ENCODE measurements around the gene DEPDC5. TPM values are rescaled to one million over a fixed set of nuclear protein-coding genes. Genes with fewer than 3 reads are reported as not detected.
"Not testable (repeated sequence)": the region's sequence is repeated elsewhere in the genome, so short reads cannot be mapped to it uniquely, and the experiment has no call there.

The DEPDC5 gene
- polyA plus RNA-seq (2011; rRNA removed) = 9.4 and 14.3 TPM in 2 replicates
- 25.7 and 28.4 TPM in 2 replicates for polyA minus RNA-seq (2011; rRNA and poly(A)+ RNA removed)

DNA sequence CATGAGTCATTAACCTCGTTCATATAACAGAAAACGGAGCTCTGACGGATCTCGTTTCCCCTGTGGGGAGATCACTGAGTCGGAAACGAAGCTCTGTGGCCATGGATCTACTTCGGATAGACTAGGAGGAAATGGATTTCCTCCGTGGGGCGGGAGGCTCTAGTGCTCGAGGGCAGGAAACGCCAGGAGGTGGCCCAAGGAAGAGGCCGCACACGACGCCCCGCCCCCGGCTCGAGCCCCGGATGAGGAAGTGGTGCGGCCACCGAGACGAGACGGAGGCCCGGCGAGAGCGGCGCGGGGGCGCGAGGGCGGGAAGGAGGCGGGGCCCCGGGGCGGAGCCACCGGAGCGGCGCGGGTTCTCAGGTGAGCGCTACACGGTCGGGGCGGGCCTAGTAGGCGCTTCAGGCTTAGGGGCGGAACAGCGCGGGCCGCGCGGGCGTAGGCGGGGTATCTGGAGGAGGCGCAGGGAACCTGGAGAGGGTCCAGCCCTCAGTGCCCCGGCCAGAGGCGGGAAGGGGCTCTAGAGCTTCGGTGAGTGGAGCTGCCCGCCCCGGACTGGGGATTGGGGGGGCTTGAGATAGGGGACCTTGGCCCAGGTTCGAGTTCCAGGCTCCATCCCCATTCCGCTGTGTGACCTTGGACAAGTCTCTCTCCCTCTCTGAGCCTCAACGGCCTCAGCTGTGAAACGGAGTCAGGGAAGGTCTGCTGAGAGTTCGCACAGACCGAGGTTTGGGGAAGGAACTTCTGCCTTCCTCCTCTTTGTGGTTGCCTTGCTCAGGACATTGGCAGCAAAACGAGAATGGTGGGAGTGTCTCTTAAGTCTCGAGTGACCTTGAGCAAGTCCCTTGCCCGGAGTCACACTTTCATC, at the start of gene DEPDC5:
DEPDC5 (plus strand) TSS at position 386 of the 868 bp plus-strand sequence. CDS start 903 bp downstream, outside the sequence.
- DNase-seq (ENCODE audit: low read depth, low spot score) = peak; percentile 68
- Histone ChIP-seq H3K27ac (ENCODE audit: low read depth, low read length) (peak within 1 kb of the TSS; percentile 93), H3K27me3 (ENCODE audit: control insufficient read depth, insufficient read depth, low read length) (no peaks in the 10 kb centered on the region), H3K9me3 (ENCODE audit: control insufficient read depth, insufficient read depth, low read length) (no peaks in the 10 kb centered on the region), H3K4me3 (ENCODE audit: low read depth, low read length) (peak within 1 kb of the TSS; percentile 88)
- TF ChIP-seq, protein P1, sequence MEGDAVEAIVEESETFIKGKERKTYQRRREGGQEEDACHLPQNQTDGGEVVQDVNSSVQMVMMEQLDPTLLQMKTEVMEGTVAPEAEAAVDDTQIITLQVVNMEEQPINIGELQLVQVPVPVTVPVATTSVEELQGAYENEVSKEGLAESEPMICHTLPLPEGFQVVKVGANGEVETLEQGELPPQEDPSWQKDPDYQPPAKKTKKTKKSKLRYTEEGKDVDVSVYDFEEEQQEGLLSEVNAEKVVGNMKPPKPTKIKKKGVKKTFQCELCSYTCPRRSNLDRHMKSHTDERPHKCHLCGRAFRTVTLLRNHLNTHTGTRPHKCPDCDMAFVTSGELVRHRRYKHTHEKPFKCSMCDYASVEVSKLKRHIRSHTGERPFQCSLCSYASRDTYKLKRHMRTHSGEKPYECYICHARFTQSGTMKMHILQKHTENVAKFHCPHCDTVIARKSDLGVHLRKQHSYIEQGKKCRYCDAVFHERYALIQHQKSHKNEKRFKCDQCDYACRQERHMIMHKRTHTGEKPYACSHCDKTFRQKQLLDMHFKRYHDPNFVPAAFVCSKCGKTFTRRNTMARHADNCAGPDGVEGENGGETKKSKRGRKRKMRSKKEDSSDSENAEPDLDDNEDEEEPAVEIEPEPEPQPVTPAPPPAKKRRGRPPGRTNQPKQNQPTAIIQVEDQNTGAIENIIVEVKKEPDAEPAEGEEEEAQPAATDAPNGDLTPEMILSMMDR (IDR thresholded peaks at IDR 0.05; ENCODE audit: low read depth, low read length) = 0 out of 2 replicates have a peak, but pooled peaks have one; percentile 5
- ChIA-PET CTCF (interaction anchor here (1.6 kb wide), 1 partner anchor 88 kb away, joined by 4 read pairs; no protein-coding TSS in a partner anchor), POLR2A (interaction anchor here (0.6 to 0.7 kb wide), 2 partner anchors 10 to 43 kb away, joined by 3 to 5 read pairs; no protein-coding TSS in a partner anchor)

DNA sequence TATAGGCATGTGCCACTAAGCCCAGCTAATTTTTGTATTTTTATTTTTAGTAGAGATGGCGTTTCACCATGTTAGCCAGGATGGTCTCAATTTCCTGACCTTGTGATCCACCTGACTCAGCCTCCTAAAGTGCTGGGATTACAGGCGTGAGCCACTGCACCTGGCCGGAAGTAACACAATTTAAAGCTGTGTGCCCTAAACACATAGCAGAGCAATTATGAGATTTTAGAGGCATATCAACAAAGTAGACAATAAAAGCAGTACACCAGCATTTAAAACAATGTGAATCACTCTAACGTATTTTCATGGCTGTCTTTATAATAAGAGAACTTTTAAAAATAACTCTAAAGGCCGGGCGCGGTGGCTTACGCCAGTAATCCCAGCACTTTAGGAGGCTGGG, 46.3 kb upstream of the DEPDC5 start:
- CTCF ChIA-PET = no interaction called here
- Histone ChIP-seq H3K27ac (ENCODE audit: low read depth, low read length) (no peak overlapping the region), H3K9me3 (ENCODE audit: control insufficient read depth, insufficient read depth, low read length) (no peaks in the 10 kb centered on the region), H3K27me3 (ENCODE audit: control insufficient read depth, insufficient read depth, low read length) (no peaks in the 10 kb centered on the region), H3K4me3 (ENCODE audit: low read depth, low read length) (no peak overlapping the region)
- DNase-seq (ENCODE audit: low read depth, low spot score) = no peak
- TF ChIP-seq, protein P1 (IDR thresholded peaks at IDR 0.05; ENCODE audit: low read depth, low read length) = no peak
- POLR2A ChIA-PET = no interaction called here

DNA sequence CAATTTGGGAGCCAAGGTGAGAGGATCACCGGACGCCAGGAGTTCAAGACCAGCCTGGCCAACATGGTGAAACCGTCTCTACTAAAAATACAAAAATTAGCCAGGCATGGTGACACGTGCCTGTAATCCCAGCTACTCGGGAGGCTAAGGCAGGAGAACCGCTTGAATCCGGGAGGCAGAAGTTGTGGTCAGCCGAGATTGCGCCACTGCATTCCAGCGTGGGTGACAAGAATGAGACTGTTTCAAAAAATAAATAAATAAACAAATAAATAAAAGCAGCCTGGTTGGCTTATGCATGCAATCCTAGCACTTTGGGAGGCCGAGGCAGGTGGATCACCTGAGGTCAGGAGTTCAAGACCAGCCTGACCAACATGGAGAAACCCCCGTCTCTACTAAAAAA, 42.6 kb upstream of the DEPDC5 start:
- H3K27ac ChIP-seq (ENCODE audit: low read depth, low read length); DNase-seq (ENCODE audit: low read depth, low spot score); H3K4me3 ChIP-seq (ENCODE audit: low read depth, low read length); POLR2A ChIA-PET; H3K9me3 ChIP-seq (ENCODE audit: control insufficient read depth, insufficient read depth, low read length); H3K27me3 ChIP-seq (ENCODE audit: control insufficient read depth, insufficient read depth, low read length): not testable (repeated sequence)
- CTCF ChIA-PET = interaction anchor here (0.7 kb wide), 1 partner anchor 259 kb away, joined by 3 read pairs; no protein-coding TSS in a partner anchor

DNA sequence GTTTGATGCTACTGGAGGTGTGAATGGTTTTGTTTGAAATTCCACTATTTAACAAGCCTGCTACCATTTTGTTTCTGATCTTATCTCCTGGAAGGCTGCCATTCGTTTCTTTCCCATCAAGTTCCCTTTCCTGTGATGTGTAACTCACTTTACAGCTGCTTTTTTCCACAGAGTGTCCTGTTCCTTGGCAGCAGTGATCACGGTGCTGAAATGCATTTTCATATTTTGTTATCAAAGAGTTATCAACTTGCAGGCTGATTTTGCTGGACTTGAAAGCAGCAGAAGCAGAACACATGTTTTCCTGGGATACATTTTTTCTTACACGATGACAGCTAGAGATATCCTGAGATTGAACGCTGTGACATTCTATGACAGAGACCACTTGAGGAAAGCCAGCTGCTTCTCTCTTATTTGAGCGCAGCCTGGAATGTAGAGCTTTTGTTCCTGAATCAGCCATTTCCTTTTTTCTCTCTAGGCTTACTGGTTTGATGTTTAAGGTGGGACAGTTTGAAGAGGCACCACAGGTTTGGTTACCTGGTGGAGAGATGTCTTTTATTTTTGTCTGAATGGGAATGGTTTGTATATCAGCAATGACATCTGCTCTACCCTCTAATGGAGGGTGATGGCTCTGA, 38.6 kb upstream of the DEPDC5 start:
- ChIA-PET CTCF (no interaction called here), POLR2A (no interaction called here)
- Histone ChIP-seq H3K9me3 (ENCODE audit: control insufficient read depth, insufficient read depth, low read length) (no peaks in the 10 kb centered on the region), H3K27me3 (ENCODE audit: control insufficient read depth, insufficient read depth, low read length) (no peaks in the 10 kb centered on the region), H3K4me3 (ENCODE audit: low read depth, low read length) (no peak overlapping the region), H3K27ac (ENCODE audit: low read depth, low read length) (no peak overlapping the region)
- TF ChIP-seq, protein P1 (IDR thresholded peaks at IDR 0.05; ENCODE audit: low read depth, low read length) = no peak
- DNase-seq (ENCODE audit: low read depth, low spot score) = no peak

DNA sequence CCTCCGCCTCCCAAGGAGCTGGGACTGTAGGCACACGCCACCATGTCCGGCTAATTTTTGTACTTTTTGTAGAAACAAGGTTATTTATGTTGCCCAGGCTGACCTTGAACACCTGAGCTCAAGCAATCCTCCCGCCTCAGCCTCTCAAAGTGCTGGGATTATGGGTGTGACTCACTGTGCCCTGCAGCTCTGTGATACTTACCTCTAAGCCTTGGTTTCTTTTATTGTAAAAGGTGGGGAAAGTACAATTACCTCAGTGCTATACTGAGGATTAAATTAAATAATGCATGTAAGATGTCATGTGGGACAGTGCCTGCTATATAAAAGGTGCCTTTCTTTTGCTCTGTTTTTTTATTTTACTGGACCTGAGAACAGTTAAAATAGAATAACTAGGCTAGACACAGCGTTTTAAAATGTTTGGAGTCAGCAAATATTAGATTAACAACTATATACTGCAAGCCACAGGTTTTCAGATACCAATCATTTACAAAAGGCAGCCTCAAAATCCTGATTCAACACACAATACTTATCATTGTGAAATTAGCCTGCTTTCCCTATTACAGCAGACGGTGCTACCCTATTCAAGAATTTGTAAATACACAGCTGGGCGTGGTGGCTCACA, 33.9 kb upstream of the DEPDC5 start:
- no peaks in the 10 kb centered on the region for H3K9me3 ChIP-seq (ENCODE audit: control insufficient read depth, insufficient read depth, low read length)
- TF ChIP-seq, protein P1 (IDR thresholded peaks at IDR 0.05; ENCODE audit: low read depth, low read length) = no peak
- no peaks in the 10 kb centered on the region for H3K27me3 ChIP-seq (ENCODE audit: control insufficient read depth, insufficient read depth, low read length)
- H3K4me3 ChIP-seq (ENCODE audit: low read depth, low read length) = no peak overlapping the region
- H3K27ac ChIP-seq (ENCODE audit: low read depth, low read length) = no peak overlapping the region
- no peak for DNase-seq (ENCODE audit: low read depth, low spot score)
- ChIA-PET CTCF (no interaction called here), POLR2A (no interaction called here)

All from AG04450 (cell line).